Activated gamma-delta T cell treated with anti-CD3 and anti-CD28 coated beads, Interleukin-2, amount 50 U/mL, for 16 hours (primary cell): ENCODE data around the gene GUK1.

Source experiments
- DNase-seq: peaks from one replicate; pipeline ENCODE4 v3.0.0-alpha.2; 2020; ENCODE audit warnings: low read depth

The GUK1 gene

GRCh38 chr1:228131766-228132165 lies 8.3 kb upstream of the GUK1 start:
- no peak for DNase-seq

GRCh38 chr1:228134591-228134990 lies 5.5 kb upstream of the GUK1 start:
- no peak for DNase-seq

GRCh38 chr1:228136901-228137300 lies 3.2 kb upstream of the GUK1 start:
- no peak for DNase-seq

GRCh38 chr1:228139406-228139930 lies 611 bp upstream of the GUK1 start:
- DNase-seq = no peak

GRCh38 chr1:228140724-228141225 lies 696 bp downstream of the GUK1 start:
- no peak for DNase-seq

GRCh38 chr1:228141226-228142044 lies 1.4 kb downstream of the GUK1 start:
- no peak for DNase-seq

GRCh38 chr1:228142155-228142691 lies 2.1 kb downstream of the GUK1 start:
- DNase-seq = no peak

- DNase-seq = no peak
Observed at GRCh38 chr1:228142701-228143136, 2.6 kb downstream of the GUK1 start.

GRCh38 chr1:228143480-228144192 lies 3.6 kb downstream of the GUK1 start:
- no peak for DNase-seq

GRCh38 chr1:228144193-228144992 lies 4.3 kb downstream of the GUK1 start:
- no peak for DNase-seq

GRCh38 chr1:228144993-228145343 lies 4.9 kb downstream of the GUK1 start:
- DNase-seq = no peak

GRCh38 chr1:228145463-228146416 lies 5.7 kb downstream of the GUK1 start:
- no peak for DNase-seq

GRCh38 chr1:228146417-228147150 lies 6.5 kb downstream of the GUK1 start:
- DNase-seq = no peak

- no peak for DNase-seq
Observed at GRCh38 chr1:228147151-228147693, 7.1 kb downstream of the GUK1 start.

- DNase-seq = no peak
Observed at GRCh38 chr1:228147768-228148167, 7.7 kb downstream of the GUK1 start.

GRCh38 chr1:228148196-228148861 lies 8.2 kb downstream of the GUK1 start:
- no peak for DNase-seq

GRCh38 chr1:228148935-228149405 lies 8.9 kb downstream of the GUK1 start:
- no peak for DNase-seq

GRCh38 chr1:228149406-228150119 lies 9.5 kb downstream of the GUK1 start, which contains the start of gene GJC2:
TSS of gene GJC2 (plus strand) at chr1:228149930. CDS start at chr1:228157759, 7,829 bp downstream.
- DNase-seq = no peak
